HG03469 (cell line): ENCODE results near the gene HRH1.
"Not testable (repeated sequence)": the region's sequence is repeated elsewhere in the genome, so short reads cannot be mapped to it uniquely, and the experiment has no call there.

Source experiments
- ATAC-seq: cut with Tn5 transposase; IDR thresholded peaks from one replicate; pipeline ENCODE4 v1.9.1; 2021; ENCODE audit warnings: mild to moderate bottlenecking, moderate library complexity, moderate number of reproducible peaks; ENCODE audit not compliant: unreplicated experiment

The HRH1 gene

GRCh38 chr3:11238880-11239279 lies 84.6 kb downstream of the HRH1 start:
- ATAC-seq = no peak

- no peak for ATAC-seq
Measured at GRCh38 chr3:11239796-11240195, 85.5 kb downstream of the HRH1 start.

- no peak for ATAC-seq
Measured at GRCh38 chr3:11240496-11240895, 86.2 kb downstream of the HRH1 start.

- ATAC-seq = no peak
Measured at GRCh38 chr3:11244121-11244677, 89.9 kb downstream of the HRH1 start.

GRCh38 chr3:11245276-11245675 lies 91.0 kb downstream of the HRH1 start:
- no peak for ATAC-seq

- no peak for ATAC-seq
Measured at GRCh38 chr3:11245827-11246662, 91.8 kb downstream of the HRH1 start.

- ATAC-seq = no peak
Measured at GRCh38 chr3:11246663-11246970, 92.3 kb downstream of the HRH1 start.

- ATAC-seq = no peak
Measured at GRCh38 chr3:11247362-11247761, 93.1 kb downstream of the HRH1 start.

GRCh38 chr3:11248596-11248995 lies 94.3 kb downstream of the HRH1 start:
- no peak for ATAC-seq

GRCh38 chr3:11250902-11251806 lies 96.9 kb downstream of the HRH1 start:
- ATAC-seq = no peak

- ATAC-seq = no peak
Measured at GRCh38 chr3:11251807-11252176, 97.5 kb downstream of the HRH1 start.

- ATAC-seq = no peak
Measured at GRCh38 chr3:11254876-11255275, 100.6 kb downstream of the HRH1 start.

- not testable (repeated sequence) for ATAC-seq
Measured at GRCh38 chr3:11255537-11255936, 101.2 kb downstream of the HRH1 start.

GRCh38 chr3:11258958-11259357 lies 104.7 kb downstream of the HRH1 start:
- ATAC-seq = no peak

GRCh38 chr3:11260460-11260859 lies 106.2 kb downstream of the HRH1 start:
- ATAC-seq = no peak

- no peak for ATAC-seq
Measured at GRCh38 chr3:11269007-11269406, 114.7 kb downstream of the HRH1 start.

GRCh38 chr3:11271986-11272904 lies 118.0 kb downstream of the HRH1 start, which contains the start of gene ATG7:
TSS of gene ATG7 (plus strand) at chr3:11272397. CDS start at chr3:11298696, 26,299 bp downstream.
- ATAC-seq = peak; percentile 89

GRCh38 chr3:11272906-11273574 lies 118.7 kb downstream of the HRH1 start:
- ATAC-seq = no peak

GRCh38 chr3:11273891-11274291 lies 119.6 kb downstream of the HRH1 start:
- no peak for ATAC-seq

GRCh38 chr3:11274566-11275142 lies 120.4 kb downstream of the HRH1 start:
- ATAC-seq = no peak
